Common myeloid progenitor, CD34-positive (primary cell): Measurements from ENCODE around the gene NIPAL1.
A peak's percentile ranks its signal among the peaks of the same experiment; 100 is the strongest.

ENCODE experiments used
- CTCF ChIA-PET: fragments of 350-600 bp; sonication (Branson Sonifier 250); formaldehyde crosslinking; loops from one replicate; lab custom pipeline; 2021; ENCODE audit warnings: antibody characterized with exemption; lab: Charles Lee
- POLR2A ChIA-PET: fragments of 350-600 bp; sonication (Branson Sonifier 250); formaldehyde crosslinking; loops from one replicate; lab custom pipeline; 2021; ENCODE audit warnings: antibody characterized with exemption; lab: Charles Lee
- DNase-seq, 3 donors: peaks; one replicate each; pipeline versions ENCODE4 v3.0.0 to v3.0.0-alpha.2; 2013
- H3K27ac ChIP-seq, 2 experiments: 1 replicate in 1 of 2; 2 replicates in 1 of 2; pipeline ENCODE4 v1.7.0; 2013; ENCODE audit warnings: inconsistent platforms in 2 of 2, low read length in 2 of 2, mild to moderate bottlenecking in 2 of 2, low read depth in 1 of 2, moderate library complexity in 1 of 2; ENCODE audit not compliant: severe bottlenecking in 2 of 2, insufficient read depth in 1 of 2, poor library complexity in 1 of 2
- H3K27me3 ChIP-seq, 5 experiments: replicated peaks in 2 of 5; 1 replicate in 3 of 5; 2 replicates in 2 of 5; pipeline versions ENCODE4 v1.6.1 to v1.7.0; 2013; ENCODE audit warnings: low read length in 4 of 5, mild to moderate bottlenecking in 2 of 5, moderate library complexity in 2 of 5, inconsistent platforms in 1 of 5; ENCODE audit not compliant: insufficient read depth in 5 of 5, control insufficient read depth in 4 of 5
- H3K36me3 ChIP-seq, 4 experiments: 1 replicate in 2 of 4; 2 replicates in 2 of 4; pipeline versions ENCODE4 v1.6.1 to v1.7.0; 2013; ENCODE audit warnings: low read length in 3 of 4, control low read depth in 1 of 4, mild to moderate bottlenecking in 1 of 4; ENCODE audit not compliant: control insufficient read depth in 4 of 4, insufficient read depth in 4 of 4
- H3K4me1 ChIP-seq, 4 experiments: 1 replicate in 3 of 4; 2 replicates in 1 of 4; pipeline versions ENCODE4 v1.6.1 to v1.7.1; 2013; ENCODE audit warnings: low read length in 3 of 4, mild to moderate bottlenecking in 3 of 4, control low read depth in 1 of 4, inconsistent platforms in 1 of 4, moderate library complexity in 1 of 4; ENCODE audit not compliant: control insufficient read depth in 4 of 4, insufficient read depth in 4 of 4; ENCODE audit errors: control extremely low read depth in 1 of 4
- H3K4me3 ChIP-seq, 7 experiments: 1 replicate in 4 of 7; 2 replicates in 3 of 7; pipeline versions ENCODE4 v1.5.1 to v1.7.0; 2013; ENCODE audit warnings: mild to moderate bottlenecking in 7 of 7, low read length in 6 of 7, moderate library complexity in 6 of 7, inconsistent platforms in 2 of 7, low read depth in 2 of 7, control low read depth in 1 of 7; ENCODE audit not compliant: insufficient read depth in 4 of 7, control insufficient read depth in 1 of 7; ENCODE audit errors: extremely low read depth in 1 of 7
- H3K9me3 ChIP-seq, 5 experiments: 1 replicate in 4 of 5; 2 replicates in 1 of 5; pipeline versions ENCODE4 v1.6.1 to v1.7.1; 2013; ENCODE audit warnings: low read length in 4 of 5, mild to moderate bottlenecking in 2 of 5, inconsistent platforms in 1 of 5, low read depth in 1 of 5, moderate library complexity in 1 of 5; ENCODE audit not compliant: control insufficient read depth in 4 of 5, insufficient read depth in 2 of 5; ENCODE audit errors: control extremely low read depth in 1 of 5
- WGBS: methylation state at CpG from one replicate; pipeline ENCODE4 v1.1.5; 2013; ENCODE audit not compliant: insufficient coverage; 5-methylcytosine and 5-hydroxymethylcytosine counted together

NIPAL1 gene

DNA sequence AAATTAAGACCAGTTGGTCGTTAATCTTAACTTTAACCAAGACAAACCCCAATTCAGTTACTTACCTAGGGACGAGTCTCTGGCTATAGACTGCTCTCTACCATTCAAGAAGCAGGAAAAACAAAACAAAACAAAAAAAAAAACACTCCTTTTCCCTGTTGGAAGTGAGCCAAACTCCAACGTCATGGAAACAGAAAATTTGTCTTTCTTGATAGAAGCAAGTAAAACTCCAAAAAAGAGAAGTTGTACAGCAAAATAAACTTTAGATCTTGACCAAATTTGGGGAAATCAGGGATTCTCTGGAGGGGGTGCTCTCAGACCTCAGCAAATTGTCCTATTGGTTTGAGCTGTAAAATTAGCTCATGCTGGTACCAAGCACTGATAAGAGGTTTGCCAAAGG lies 3.7 kb upstream of the NIPAL1 start:
- Histone ChIP-seq H3K27ac (no peak overlapping the region), H3K4me1 (peaks cover 0 to 23% (median 15%) of the 10 kb centered on the region in 4 experiments), H3K36me3 (no peaks in the 10 kb centered on the region), H3K27me3 (peaks cover 0 to 14% (median 7%) of the 10 kb centered on the region in 5 experiments), H3K4me3 (no peak overlapping the region), H3K9me3 (peaks cover 0 to 10% (median 2%) of the 10 kb centered on the region in 5 experiments)
- CTCF ChIA-PET = no interaction called here
- DNase-seq = peak; percentile 81 to 86 (median 86)
- WGBS = no CpG with 5 or more reads among the region's 3 CpGs
- POLR2A ChIA-PET = no interaction called here

GRCh38 chr4:48015216-48015615 lies 1.4 kb upstream of the NIPAL1 start:
- H3K9me3 ChIP-seq = no peaks in the 10 kb centered on the region
- ChIA-PET POLR2A (no interaction called here), CTCF (interaction anchor here (1.4 to 1.6 kb wide), 2 partner anchors 14 to 16 kb away, joined by 3 read pairs; no protein-coding TSS in a partner anchor)
- H3K4me1 ChIP-seq = peaks cover 0 to 23% (median 15%) of the 10 kb centered on the region in 4 experiments
- peaks cover 5 to 36% (median 9%) of the 10 kb centered on the region in 5 experiments for H3K27me3 ChIP-seq
- H3K4me3 ChIP-seq = no peak overlapping the region
- no peak overlapping the region for H3K27ac ChIP-seq
- 100% methylated on average over 1 of the region's 4 CpGs for WGBS
- DNase-seq = no peak
- H3K36me3 ChIP-seq = no peaks in the 10 kb centered on the region

GRCh38 chr4:48015678-48016077 lies 894 bp upstream of the NIPAL1 start:
- DNase-seq = no peak
- WGBS = 96% methylated on average over 4 of the region's 5 CpGs
- H3K4me3 ChIP-seq = peak overlapping the region in 1 of 7 experiments; percentile 80

GRCh38 chr4:48017108-48017571 lies 568 bp downstream of the NIPAL1 start:
- peak overlapping the region; percentile 47 to 80 (median 74) for H3K4me3 ChIP-seq
- no peak overlapping the region for H3K27ac ChIP-seq
- CTCF ChIA-PET = interaction anchor here (1.0 to 4.4 kb wide), 4 partner anchors 17 to 238 kb away, joined by 3 to 11 read pairs (median 6); no protein-coding TSS in a partner anchor
- H3K4me1 ChIP-seq = peaks cover 0 to 23% (median 15%) of the 10 kb centered on the region in 4 experiments
- H3K9me3 ChIP-seq = no peaks in the 10 kb centered on the region
- no peaks in the 10 kb centered on the region for H3K36me3 ChIP-seq
- H3K27me3 ChIP-seq = peaks cover 6 to 37% (median 9%) of the 10 kb centered on the region in 5 experiments
- POLR2A ChIA-PET = no interaction called here
- WGBS = 1% methylated on average over 30 of the region's 35 CpGs
- DNase-seq = peak in 2 of 3 donors; percentile 28 to 56

More at GRCh38 chr4:48015678-48016077, 894 bp upstream of the NIPAL1 start:
- Histone ChIP-seq H3K4me1 (peaks cover 0 to 23% (median 15%) of the 10 kb centered on the region in 4 experiments), H3K27ac (no peak overlapping the region), H3K36me3 (no peaks in the 10 kb centered on the region), H3K27me3 (peaks cover 6 to 37% (median 9%) of the 10 kb centered on the region in 5 experiments), H3K9me3 (no peaks in the 10 kb centered on the region)
- POLR2A ChIA-PET = no interaction called here
- CTCF ChIA-PET = interaction anchor here (1.4 to 1.6 kb wide), 2 partner anchors 14 to 16 kb away, joined by 3 read pairs; no protein-coding TSS in a partner anchor

DNA sequence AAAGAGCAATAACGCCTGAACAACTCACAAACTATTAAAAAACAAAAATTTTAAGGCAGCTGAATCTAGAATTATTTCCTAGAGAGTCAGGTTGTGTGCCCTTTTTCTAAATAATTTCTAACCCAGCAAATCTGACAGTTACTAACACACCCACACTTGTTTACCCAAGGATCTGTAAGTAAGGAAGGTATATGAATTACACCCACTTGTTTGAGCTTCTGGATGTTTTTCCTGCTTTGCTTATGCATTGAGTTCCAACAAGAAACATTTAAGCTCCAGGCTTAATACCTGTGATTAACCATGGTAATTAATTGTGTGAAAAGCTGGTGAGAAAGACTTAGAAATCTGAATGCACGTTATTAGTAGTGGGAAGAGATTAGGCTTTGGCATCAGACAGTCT lies 1.5 kb downstream of the NIPAL1 start:
- WGBS = 78% methylated on average over 1 of the region's 2 CpGs
- Histone ChIP-seq H3K9me3 (no peaks in the 10 kb centered on the region), H3K4me1 (peaks cover 0 to 20% (median 15%) of the 10 kb centered on the region in 4 experiments), H3K27me3 (peaks cover 6 to 37% (median 9%) of the 10 kb centered on the region in 5 experiments), H3K36me3 (no peaks in the 10 kb centered on the region), H3K4me3 (no peak overlapping the region), H3K27ac (no peak overlapping the region)
- POLR2A ChIA-PET = no interaction called here
- no peak for DNase-seq
- CTCF ChIA-PET = interaction anchor here (0.8 to 4.4 kb wide), 6 partner anchors 10 to 237 kb away, joined by 3 to 11 read pairs (median 6); no protein-coding TSS in a partner anchor

GRCh38 chr4:48021100-48021499 lies 4.5 kb downstream of the NIPAL1 start:
- H3K27me3 ChIP-seq = peaks cover 6 to 34% (median 9%) of the 10 kb centered on the region in 5 experiments
- H3K4me1 ChIP-seq = peaks cover 0 to 15% (median 13%) of the 10 kb centered on the region in 4 experiments
- H3K27ac ChIP-seq = no peak overlapping the region
- POLR2A ChIA-PET = no interaction called here
- DNase-seq = no peak
- no peaks in the 10 kb centered on the region for H3K9me3 ChIP-seq
- no peaks in the 10 kb centered on the region for H3K36me3 ChIP-seq
- CTCF ChIA-PET = no interaction called here
- WGBS = no CpG with 5 or more reads among the region's 1 CpG
- no peak overlapping the region for H3K4me3 ChIP-seq

- Histone ChIP-seq H3K27ac (no peak overlapping the region), H3K36me3 (no peaks in the 10 kb centered on the region), H3K4me3 (no peak overlapping the region), H3K9me3 (no peaks in the 10 kb centered on the region), H3K4me1 (peaks cover 0 to 3% (median 3%) of the 10 kb centered on the region in 4 experiments), H3K27me3 (peaks cover 6 to 29% (median 7%) of the 10 kb centered on the region in 5 experiments)
- ChIA-PET POLR2A (no interaction called here), CTCF (no interaction called here)
- WGBS = 100% methylated on average over 1 of the region's 3 CpGs
- DNase-seq = no peak
Observed at GRCh38 chr4:48022192-48022799, 5.7 kb downstream of the NIPAL1 start.
